Gastrocnemius medialis (tissue), 4 donors: ENCODE results near the gene HES4. TPM values are rescaled to one million over a fixed set of nuclear protein-coding genes. Genes with fewer than 3 reads are reported as not detected.
A peak's percentile ranks its signal among the peaks of the same experiment; 100 is the strongest.

Experiments
- ATAC-seq, 2 donors: fragments of 150-250 bp; one replicate each; pipeline ENCODE4 v1.9.1; 2016
- DNase-seq, 2 donors: peaks; one replicate each; pipeline ENCODE4 v3.0.0-alpha.2; 2019
- H3K27ac ChIP-seq, 4 donors: fragments of 200-600 bp; sonication (generic); 1 replicate in 1 of 4; 2 replicates in 3 of 4; pipeline ENCODE4 v1.5.1; 2016 to 2018; ENCODE audit warnings: mild to moderate bottlenecking in 2 of 4, moderate library complexity in 1 of 4
- H3K27me3 ChIP-seq, 3 donors: fragments of 200-600 bp; sonication (generic) in 2 of 3; 1 replicate in 1 of 3; 2 replicates in 2 of 3; pipeline versions ENCODE4 v1.5.1 to v1.6.0; 2016 to 2019; ENCODE audit warnings: mild to moderate bottlenecking in 1 of 3, moderate library complexity in 1 of 3
- H3K36me3 ChIP-seq, 2 donors: fragments of 200-600 bp; sonication (generic) in 1 of 2; one replicate each; pipeline ENCODE4 v1.5.1; 2017 to 2018
- H3K4me1 ChIP-seq, 2 donors: fragments of 200-600 bp; sonication (generic) in 1 of 2; one replicate each; pipeline ENCODE4 v1.5.1; 2016 to 2017; ENCODE audit warnings: mild to moderate bottlenecking in 2 of 2
- H3K4me3 ChIP-seq, 4 donors: fragments of 200-600 bp; sonication (generic) in 3 of 4; 1 replicate in 1 of 4; 2 replicates in 3 of 4; pipeline ENCODE4 v1.5.1; 2016 to 2019; ENCODE audit warnings: mild to moderate bottlenecking in 2 of 4
- H3K9me3 ChIP-seq, 3 donors: fragments of 200-600 bp; sonication (generic) in 2 of 3; 1 replicate in 1 of 3; 2 replicates in 2 of 3; pipeline ENCODE4 v1.5.1; 2016 to 2019
- POLR2A ChIP-seq, 2 donors: fragments of 450-650 bp; IDR thresholded peaks; one replicate each; pipeline ENCODE4 v1.6.1; 2017; ENCODE audit warnings: antibody characterized with exemption in 2 of 2, mild to moderate bottlenecking in 2 of 2, moderate library complexity in 2 of 2
- in situ Hi-C, 4 donors: fragments of 200-750 bp; cut with MboI; loops; one replicate each; pipeline versions ENCODE4 v1.15.0 to v1.8.0; 2017; ENCODE audit warnings: low sequenced_read_pairs in 4 of 4
- intact Hi-C: fragments of 100-400 bp; cut with DNase I; formaldehyde crosslinking; loops from one replicate; pipeline ENCODE4 v1.15.1; 2023; ENCODE audit warnings: low total_unique reads
- total RNA-seq, 4 donors: library from RNA; depleted of rRNA; stranded (reverse); fragments of >200 nt; gene quantifications; one replicate each; pipeline versions ENCODE4 v1.1.0 to v1.2.3, GENCODE V29; 2016
- TF ChIP-seq, protein P1 (sequence below), 5 experiments: fragments of 450-650 bp in 3 of 5; fragments of 200-600 bp in 2 of 5; sonication (generic) in 2 of 5; IDR thresholded peaks in 4 of 5; conservative IDR thresholded peaks in 1 of 5; 1 replicate in 4 of 5; 2 replicates in 1 of 5; pipeline ENCODE4 v1.5.1; 2016 to 2019; ENCODE audit warnings: antibody characterized with exemption in 5 of 5, mild to moderate bottlenecking in 3 of 5, moderate library complexity in 3 of 5

Gene HES4
- total RNA-seq, 4 donors from 2014 or later, result 6.4 to 17.4 (median 9.5) TPM

GRCh38 chr1:972726-973458 lies 27.0 kb downstream of the HES4 start:
- H3K27ac ChIP-seq, result peak overlapping the region in 2 of 4 donors; percentile 93 to 94
- no peak overlapping the region for H3K4me3 ChIP-seq
- ATAC-seq, result peak in 1 of 2 donors; percentile 17
- in situ Hi-C loops, result no loop called here
- peaks cover 6 to 23% (median 17%) of the 10 kb centered on the region in 3 donors for H3K27me3 ChIP-seq
- DNase-seq, result peak in 1 of 2 donors; percentile 68
- TF ChIP-seq, protein P1, sequence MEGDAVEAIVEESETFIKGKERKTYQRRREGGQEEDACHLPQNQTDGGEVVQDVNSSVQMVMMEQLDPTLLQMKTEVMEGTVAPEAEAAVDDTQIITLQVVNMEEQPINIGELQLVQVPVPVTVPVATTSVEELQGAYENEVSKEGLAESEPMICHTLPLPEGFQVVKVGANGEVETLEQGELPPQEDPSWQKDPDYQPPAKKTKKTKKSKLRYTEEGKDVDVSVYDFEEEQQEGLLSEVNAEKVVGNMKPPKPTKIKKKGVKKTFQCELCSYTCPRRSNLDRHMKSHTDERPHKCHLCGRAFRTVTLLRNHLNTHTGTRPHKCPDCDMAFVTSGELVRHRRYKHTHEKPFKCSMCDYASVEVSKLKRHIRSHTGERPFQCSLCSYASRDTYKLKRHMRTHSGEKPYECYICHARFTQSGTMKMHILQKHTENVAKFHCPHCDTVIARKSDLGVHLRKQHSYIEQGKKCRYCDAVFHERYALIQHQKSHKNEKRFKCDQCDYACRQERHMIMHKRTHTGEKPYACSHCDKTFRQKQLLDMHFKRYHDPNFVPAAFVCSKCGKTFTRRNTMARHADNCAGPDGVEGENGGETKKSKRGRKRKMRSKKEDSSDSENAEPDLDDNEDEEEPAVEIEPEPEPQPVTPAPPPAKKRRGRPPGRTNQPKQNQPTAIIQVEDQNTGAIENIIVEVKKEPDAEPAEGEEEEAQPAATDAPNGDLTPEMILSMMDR (IDR thresholded peaks at IDR 0.05 in 4 of 5, conservative IDR thresholded peaks at IDR 0.05 in 1 of 5), result no peak
- no peak for TF ChIP-seq POLR2A (IDR thresholded peaks at IDR 0.05)
- H3K4me1 ChIP-seq, result peaks cover 0 to 33% of the 10 kb centered on the region in 2 donors
- H3K9me3 ChIP-seq, result no peaks in the 10 kb centered on the region
- H3K36me3 ChIP-seq, result no peaks in the 10 kb centered on the region
- intact Hi-C loops, result no loop called here

DNA sequence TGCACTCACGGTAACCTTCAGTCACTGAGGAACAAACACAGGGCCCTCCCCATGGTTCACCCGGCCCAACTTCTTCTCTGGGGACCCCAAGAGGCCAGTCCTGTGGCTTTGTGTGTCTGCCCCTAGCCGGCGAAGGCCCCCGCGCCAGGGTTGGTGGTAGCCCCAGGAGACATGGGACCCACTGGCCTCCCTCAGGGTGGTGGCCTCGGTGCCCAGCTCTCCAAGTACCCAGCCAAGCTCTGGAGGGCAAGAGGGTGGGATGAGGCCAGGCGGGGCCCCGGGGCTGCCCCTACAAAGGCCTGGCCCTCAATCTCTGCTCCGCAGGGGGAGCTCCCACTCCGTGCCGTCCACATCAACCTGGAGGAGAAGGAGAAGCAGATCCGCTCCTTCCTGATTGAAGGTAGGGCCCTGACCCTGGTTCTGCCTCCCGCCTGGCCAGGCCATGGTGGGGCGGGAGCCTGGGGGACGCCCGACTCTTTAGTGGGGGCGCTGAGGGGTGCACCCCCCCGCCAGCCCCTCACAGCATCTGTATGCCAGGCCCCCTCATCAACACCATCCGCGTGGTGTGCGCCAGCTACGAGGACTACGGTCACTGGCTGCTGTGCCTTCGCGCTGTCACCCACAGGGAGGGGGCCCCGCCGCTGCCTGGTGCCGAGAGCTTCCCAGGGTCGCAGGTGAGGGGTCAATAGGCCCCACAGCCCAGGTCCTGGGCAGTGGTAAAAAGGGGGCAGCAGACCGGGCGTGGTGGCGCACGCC lies 28.0 kb downstream of the HES4 start:
- ATAC-seq (no peak), DNase-seq (peak in 1 of 2 donors; percentile 60)
- TF ChIP-seq, protein P1 (IDR thresholded peaks at IDR 0.05 in 4 of 5, conservative IDR thresholded peaks at IDR 0.05 in 1 of 5), result no peak
- peak in 1 of 2 donors; percentile 7 for TF ChIP-seq POLR2A (IDR thresholded peaks at IDR 0.05)
- Histone ChIP-seq H3K36me3 (no peaks in the 10 kb centered on the region), H3K27me3 (peaks cover 8 to 24% (median 23%) of the 10 kb centered on the region in 3 donors), H3K4me1 (peaks cover 0 to 33% of the 10 kb centered on the region in 2 donors), H3K9me3 (no peaks in the 10 kb centered on the region), H3K27ac (peak overlapping the region in 1 of 4 donors; percentile 93), H3K4me3 (no peak overlapping the region)
- intact Hi-C loops, result no loop called here
- in situ Hi-C loops, result no loop called here

GRCh38 chr1:970973-971730 lies 28.7 kb downstream of the HES4 start:
- H3K4me1 ChIP-seq, result peaks cover 3 to 36% of the 10 kb centered on the region in 2 donors
- ATAC-seq (no peak), DNase-seq (peak in 1 of 2 donors; percentile 52)
- intact Hi-C loops (no loop called here), in situ Hi-C loops (no loop called here)
- no peak overlapping the region for H3K4me3 ChIP-seq
- peaks cover 8 to 30% (median 23%) of the 10 kb centered on the region in 3 donors for H3K27me3 ChIP-seq
- H3K9me3 ChIP-seq, result no peaks in the 10 kb centered on the region
- no peak for TF ChIP-seq POLR2A (IDR thresholded peaks at IDR 0.05)
- TF ChIP-seq, protein P1 (IDR thresholded peaks at IDR 0.05 in 4 of 5, conservative IDR thresholded peaks at IDR 0.05 in 1 of 5), result no peak
- H3K27ac ChIP-seq, result no peak overlapping the region
- H3K36me3 ChIP-seq, result no peaks in the 10 kb centered on the region

DNA sequence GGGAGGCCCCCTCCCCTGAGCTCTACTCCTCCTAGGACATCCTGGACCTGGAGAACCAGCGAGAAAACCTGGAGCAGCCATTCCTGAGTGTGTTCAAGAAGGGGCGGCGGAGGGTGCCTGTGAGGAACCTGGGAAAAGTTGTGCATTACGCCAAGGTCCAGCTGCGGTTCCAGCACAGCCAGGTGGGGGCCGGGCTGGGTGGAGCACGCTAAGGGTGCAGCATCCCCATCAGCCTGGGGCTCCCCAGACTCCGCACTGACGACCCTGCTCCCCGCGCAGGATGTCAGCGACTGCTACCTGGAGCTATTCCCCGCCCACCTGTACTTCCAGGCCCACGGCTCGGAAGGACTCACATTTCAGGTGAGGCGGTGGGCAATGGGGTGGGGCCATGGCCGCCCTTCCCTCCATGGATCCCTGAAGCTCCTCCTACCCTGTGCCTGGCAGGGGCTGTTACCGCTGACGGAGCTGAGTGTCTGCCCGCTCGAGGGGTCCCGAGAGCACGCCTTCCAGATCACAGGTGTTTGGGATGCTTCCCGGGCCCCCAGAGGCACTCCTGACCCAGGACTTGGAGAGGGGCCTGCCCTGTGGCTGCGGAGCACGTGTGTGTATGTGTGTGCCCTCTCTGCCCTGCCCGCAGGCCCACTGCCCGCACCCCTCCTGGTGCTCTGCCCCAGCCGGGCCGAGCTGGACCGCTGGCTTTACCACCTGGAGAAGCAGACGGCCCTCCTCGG lies 29.5 kb downstream of the HES4 start:
- H3K27ac ChIP-seq, result no peak overlapping the region
- H3K9me3 ChIP-seq, result no peaks in the 10 kb centered on the region
- in situ Hi-C loops (no loop called here), intact Hi-C loops (no loop called here)
- ATAC-seq (no peak), DNase-seq (peak in 1 of 2 donors; percentile 46)
- H3K36me3 ChIP-seq, result no peaks in the 10 kb centered on the region
- TF ChIP-seq, protein P1 (IDR thresholded peaks at IDR 0.05 in 4 of 5, conservative IDR thresholded peaks at IDR 0.05 in 1 of 5), result no peak
- TF ChIP-seq POLR2A (IDR thresholded peaks at IDR 0.05), result no peak
- H3K4me1 ChIP-seq, result peaks cover 5 to 30% of the 10 kb centered on the region in 2 donors
- peaks cover 8 to 37% (median 23%) of the 10 kb centered on the region in 3 donors for H3K27me3 ChIP-seq
- no peak overlapping the region for H3K4me3 ChIP-seq
